CD4-positive, alpha-beta T cell treated with Interleukin-1 beta for 1 hour (primary cell): ENCODE results near the gene HES4.
"Not testable (repeated sequence)": the region's sequence is repeated elsewhere in the genome, so short reads cannot be mapped to it uniquely, and the experiment has no call there.

ENCODE experiments used
- DNase-seq, 2 donors: peaks; one replicate each; pipeline ENCODE4 v3.0.0-alpha.2; 2020 to 2022

Gene HES4

GRCh38 chr1:978835-979743, 20.8 kb downstream of the HES4 start:
- DNase-seq = no peak

GRCh38 chr1:978069-978834, 21.6 kb downstream of the HES4 start:
- no peak for DNase-seq

GRCh38 chr1:976791-977190, 23.1 kb downstream of the HES4 start:
- DNase-seq = not testable (repeated sequence)

DNA sequence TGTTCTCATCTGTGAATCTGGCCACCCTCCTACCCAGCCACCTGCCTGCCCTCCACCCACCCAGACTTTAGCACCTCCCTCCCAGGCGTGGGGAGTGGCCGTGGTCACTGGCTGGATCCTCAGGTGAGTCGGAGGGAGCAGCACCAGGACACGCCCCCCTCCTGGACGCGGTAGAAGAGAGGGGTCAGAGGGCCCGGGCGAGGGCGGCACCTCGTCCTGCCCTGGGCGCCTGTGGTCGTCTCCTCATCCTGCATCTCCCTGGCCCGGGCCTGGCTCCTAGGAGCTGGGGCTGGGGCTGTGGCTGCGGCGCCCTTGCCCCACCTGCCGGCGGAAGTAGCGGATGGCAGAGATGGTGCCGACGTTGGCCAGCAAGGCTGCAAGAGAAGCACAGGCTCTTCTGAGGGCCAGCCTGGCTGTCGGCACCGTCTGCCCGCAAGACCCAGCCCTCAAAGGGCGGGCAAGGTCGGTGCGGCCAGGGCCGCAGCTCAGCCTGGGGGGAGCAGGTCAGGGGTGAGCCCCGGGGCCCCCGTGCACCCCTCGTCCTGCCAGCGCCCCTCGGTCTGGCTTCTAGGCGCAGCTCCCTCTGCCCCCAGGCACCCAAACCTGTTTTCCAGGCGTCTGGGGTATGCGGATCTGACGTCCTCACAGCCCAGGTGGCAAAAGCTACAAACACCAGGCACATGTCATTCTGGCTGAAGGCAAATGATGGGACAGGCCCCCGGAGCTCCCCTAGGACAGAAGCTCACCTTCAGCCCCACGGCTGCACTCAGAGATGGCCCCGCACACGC, 23.8 kb downstream of the HES4 start:
- peak; percentile 74 to 77 for DNase-seq

DNA sequence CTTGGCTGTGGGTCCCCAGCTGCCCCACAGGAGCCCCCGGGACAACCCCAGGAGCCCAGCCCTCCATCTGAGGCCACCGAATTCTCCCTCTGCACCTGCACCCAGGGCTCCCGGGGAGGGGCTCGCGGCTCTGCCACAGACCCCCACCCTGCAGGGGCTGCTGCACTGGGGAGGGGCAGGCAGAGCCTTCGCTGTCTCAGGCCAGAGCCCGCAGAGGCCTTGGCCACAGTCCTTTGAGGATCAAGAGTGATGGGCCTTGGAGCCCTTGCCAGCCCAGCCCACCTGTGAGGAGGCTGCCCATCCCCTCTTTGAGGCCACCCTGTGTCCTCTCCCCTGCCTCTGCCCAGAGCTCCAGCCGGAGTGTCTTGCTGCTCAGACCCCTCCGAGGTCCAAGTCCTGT, 24.5 kb downstream of the HES4 start:
- DNase-seq = no peak

DNA sequence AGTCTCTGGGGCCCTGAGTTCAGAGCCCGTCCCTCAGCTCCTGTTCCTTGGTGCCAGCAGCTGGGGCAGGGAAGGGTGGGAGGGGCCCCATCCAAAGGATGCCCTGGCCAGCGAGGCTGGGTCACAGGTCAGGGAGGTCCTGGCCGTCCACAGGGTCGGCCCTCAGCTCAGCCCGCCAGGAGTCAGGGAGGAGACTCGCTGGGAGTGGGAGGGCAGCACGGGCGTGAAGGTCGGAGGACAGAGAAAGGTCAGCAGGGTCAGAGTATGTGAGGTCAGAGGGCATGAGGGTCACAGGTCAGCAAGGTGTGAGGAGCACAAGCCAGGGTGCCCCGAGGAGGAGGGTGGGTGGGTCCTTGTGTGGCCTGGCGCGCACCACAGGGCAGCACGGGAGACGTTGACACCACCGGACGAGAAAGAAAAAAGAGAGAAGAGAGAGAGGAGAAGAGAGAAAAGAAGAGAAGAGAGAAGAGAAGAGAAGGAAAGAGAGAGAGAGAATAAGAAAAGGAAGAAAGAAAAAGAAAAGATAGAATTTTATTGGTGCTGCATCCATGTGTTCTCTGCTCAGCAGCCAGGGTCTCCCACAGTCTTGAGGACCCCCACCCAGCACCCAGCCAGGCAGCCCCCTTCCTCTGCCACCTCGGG, 25.1 kb downstream of the HES4 start:
- no peak for DNase-seq

DNA sequence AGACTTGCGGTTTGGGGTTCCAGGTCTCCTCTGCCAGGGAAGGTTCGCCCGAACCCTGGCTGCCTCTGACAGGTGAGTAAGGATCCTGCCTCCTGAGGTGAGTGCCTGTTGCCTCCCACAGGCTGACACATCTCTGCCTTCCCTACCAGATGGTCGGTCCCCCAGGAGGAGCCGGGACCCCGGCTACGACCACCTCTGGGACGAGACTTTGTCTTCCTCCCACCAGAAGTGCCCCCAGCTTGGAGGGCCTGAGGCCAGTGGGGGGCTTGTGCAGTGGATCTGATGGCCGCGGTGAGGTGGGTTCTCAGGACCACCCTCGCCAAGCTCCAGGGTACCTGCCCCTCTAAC, 25.6 kb downstream of the HES4 start:
- DNase-seq = no peak

DNA sequence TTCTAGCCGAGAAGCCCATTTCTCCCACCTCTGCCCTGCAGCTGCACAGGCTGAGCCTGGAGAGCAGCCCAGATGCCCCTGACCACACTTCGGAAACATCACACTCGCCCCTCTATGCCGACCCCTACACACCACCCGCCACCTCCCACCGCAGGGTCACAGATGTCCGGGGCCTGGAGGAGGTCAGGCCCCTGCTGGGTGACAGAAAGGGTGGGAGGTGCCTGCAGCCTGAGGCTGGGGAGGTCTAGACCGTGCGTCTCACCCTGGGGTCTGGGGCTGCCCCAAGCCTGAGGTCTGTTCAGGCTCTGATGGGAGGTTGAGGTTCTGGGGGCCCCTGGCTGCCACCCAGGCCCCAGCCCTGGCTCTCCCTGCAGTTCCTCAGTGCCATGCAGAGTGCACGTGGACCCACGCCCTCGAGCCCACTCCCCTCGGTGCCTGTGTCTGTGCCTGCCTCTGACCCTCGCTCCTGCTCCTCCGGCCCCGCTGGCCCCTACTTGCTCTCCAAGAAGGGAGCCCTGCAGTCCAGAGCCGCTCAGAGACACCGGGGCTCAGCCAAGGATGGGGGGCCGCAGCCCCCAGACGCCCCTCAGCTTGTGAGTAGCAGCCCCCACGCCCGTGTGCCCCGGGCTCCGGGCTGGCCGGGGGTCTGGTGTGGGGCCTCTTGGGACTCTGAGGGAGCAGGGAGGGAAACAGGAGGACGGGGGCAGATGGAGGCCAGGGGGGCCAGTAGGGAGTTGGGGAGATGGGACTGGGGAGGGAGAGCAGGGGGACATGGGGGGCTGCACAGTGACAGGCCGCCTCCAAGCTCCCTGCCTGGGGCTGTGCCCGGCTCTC, 26.2 kb downstream of the HES4 start:
- DNase-seq = no peak

GRCh38 chr1:972726-973458, 27.0 kb downstream of the HES4 start:
- no peak for DNase-seq

DNA sequence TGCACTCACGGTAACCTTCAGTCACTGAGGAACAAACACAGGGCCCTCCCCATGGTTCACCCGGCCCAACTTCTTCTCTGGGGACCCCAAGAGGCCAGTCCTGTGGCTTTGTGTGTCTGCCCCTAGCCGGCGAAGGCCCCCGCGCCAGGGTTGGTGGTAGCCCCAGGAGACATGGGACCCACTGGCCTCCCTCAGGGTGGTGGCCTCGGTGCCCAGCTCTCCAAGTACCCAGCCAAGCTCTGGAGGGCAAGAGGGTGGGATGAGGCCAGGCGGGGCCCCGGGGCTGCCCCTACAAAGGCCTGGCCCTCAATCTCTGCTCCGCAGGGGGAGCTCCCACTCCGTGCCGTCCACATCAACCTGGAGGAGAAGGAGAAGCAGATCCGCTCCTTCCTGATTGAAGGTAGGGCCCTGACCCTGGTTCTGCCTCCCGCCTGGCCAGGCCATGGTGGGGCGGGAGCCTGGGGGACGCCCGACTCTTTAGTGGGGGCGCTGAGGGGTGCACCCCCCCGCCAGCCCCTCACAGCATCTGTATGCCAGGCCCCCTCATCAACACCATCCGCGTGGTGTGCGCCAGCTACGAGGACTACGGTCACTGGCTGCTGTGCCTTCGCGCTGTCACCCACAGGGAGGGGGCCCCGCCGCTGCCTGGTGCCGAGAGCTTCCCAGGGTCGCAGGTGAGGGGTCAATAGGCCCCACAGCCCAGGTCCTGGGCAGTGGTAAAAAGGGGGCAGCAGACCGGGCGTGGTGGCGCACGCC, 28.0 kb downstream of the HES4 start:
- no peak for DNase-seq

DNA sequence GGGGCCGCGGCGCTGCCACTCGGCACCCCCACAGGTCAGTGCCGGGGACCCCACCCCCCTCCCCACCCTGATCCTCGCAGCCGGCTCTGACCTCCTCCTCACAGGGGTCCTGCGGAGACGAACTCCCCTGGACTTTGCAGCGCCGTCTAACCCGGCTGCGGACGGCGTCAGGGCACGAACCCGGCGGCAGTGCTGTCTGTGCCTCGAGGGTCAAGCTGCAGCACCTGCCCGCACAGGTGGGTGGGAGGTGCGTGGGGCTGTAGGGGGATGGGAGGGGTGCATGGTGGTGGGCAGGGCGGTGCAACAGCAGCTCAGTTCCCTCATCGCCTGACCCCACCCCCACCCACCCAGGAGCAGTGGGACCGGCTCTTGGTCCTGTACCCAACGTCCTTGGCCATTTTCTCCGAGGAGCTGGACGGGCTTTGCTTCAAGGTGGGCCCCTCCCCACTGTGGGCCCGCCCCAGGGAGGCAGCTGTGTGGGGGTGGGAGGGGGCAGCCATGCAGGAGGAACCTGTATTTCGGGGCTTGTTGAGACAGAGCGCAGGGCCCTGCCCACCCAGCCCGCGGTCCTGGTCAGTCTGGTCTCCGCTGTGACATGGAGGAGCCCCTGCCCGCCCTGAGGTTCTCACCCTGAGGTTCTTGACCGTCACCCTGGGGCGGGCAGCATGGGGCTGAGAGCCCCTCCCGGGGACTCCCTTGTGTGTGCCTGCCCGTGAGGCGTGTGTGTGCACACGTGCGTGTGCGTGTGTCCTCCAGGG, 28.7 kb downstream of the HES4 start:
- DNase-seq = no peak

DNA sequence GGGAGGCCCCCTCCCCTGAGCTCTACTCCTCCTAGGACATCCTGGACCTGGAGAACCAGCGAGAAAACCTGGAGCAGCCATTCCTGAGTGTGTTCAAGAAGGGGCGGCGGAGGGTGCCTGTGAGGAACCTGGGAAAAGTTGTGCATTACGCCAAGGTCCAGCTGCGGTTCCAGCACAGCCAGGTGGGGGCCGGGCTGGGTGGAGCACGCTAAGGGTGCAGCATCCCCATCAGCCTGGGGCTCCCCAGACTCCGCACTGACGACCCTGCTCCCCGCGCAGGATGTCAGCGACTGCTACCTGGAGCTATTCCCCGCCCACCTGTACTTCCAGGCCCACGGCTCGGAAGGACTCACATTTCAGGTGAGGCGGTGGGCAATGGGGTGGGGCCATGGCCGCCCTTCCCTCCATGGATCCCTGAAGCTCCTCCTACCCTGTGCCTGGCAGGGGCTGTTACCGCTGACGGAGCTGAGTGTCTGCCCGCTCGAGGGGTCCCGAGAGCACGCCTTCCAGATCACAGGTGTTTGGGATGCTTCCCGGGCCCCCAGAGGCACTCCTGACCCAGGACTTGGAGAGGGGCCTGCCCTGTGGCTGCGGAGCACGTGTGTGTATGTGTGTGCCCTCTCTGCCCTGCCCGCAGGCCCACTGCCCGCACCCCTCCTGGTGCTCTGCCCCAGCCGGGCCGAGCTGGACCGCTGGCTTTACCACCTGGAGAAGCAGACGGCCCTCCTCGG, 29.5 kb downstream of the HES4 start:
- no peak for DNase-seq

- no peak for DNase-seq
Observed at GRCh38 chr1:969260-969855, 30.5 kb downstream of the HES4 start.

- DNase-seq = no peak
Observed at GRCh38 chr1:967466-968343, 32.2 kb downstream of the HES4 start.

GRCh38 chr1:966704-967300, 33.1 kb downstream of the HES4 start:
- DNase-seq = peak; percentile 68 to 71

DNA sequence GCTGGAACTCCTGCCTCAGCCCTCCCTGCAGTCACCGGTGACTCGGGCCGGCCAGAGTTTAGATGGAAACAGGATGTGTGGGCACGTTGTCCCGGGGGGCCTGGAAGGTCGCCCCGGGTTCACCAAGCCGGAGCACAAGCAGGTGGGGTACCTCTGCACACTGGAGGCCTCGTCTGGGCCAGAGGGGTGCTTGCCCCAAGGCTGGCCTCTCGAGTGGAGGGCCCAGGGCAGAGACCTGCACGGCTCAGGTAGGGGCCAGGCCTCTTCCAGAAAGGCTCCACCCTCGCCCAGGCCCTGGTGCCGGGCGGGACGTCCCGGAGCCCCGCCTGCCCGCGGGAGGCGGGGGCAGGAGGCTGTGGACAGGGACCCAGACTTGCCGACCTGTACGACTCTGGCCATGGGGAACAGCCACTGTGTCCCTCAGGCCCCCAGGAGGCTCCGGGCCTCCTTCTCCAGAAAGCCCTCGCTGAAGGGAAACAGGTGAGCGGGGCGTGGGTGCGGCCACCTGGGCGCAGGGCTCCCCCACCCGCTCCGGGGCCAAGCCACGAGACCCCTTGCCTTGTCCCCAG, 33.7 kb downstream of the HES4 start, which contains the start of gene PLEKHN1:
Gene PLEKHN1 (plus strand): TSS at position 348 of the 569 bp plus-strand sequence. CDS start 50 bp downstream, at position 398.
- DNase-seq = peak in 1 of 2 donors; percentile 19
